Natural killer cell treated with Interleukin-12 subunit alpha and Interleukin-12 subunit beta and Interleukin-15 and Interleukin-18, amount 100 ng/mL, for 72 hours (primary cell): Measurements from ENCODE around the gene HPD. TPM values are rescaled to one million over a fixed set of nuclear protein-coding genes. Genes with fewer than 3 reads are reported as not detected.

Source experiments
- ATAC-seq, 2 donors: fragments of 150-1000 bp; cut with Tn5 transposase in 1 of 2; sonication (Bioruptor Pico), chemical (Tn5 transposase) in 1 of 2; 2 replicates each; pipeline ENCODE4 v1.10.0; 2021
- DNase-seq: peaks from one replicate; pipeline ENCODE4 v3.0.0; 2022; ENCODE audit warnings: low spot score
- H3K27ac Mint-ChIP-seq, 2 donors: 1 replicate in 1 of 2; 2 replicates in 1 of 2; pipeline ENCODE4 v1.8.0; 2022; ENCODE audit warnings: mixed read lengths in 2 of 2, mild to moderate bottlenecking in 1 of 2, moderate library complexity in 1 of 2
- H3K27me3 Mint-ChIP-seq, 2 donors: 1 replicate in 1 of 2; 2 replicates in 1 of 2; pipeline ENCODE4 v1.8.0; 2022; ENCODE audit warnings: mixed read lengths in 2 of 2
- H3K36me3 Mint-ChIP-seq: one replicate; pipeline ENCODE4 v1.8.0; 2022; ENCODE audit warnings: mixed read lengths
- H3K4me1 Mint-ChIP-seq, 2 donors: 1 replicate in 1 of 2; 2 replicates in 1 of 2; pipeline ENCODE4 v1.8.0; 2022; ENCODE audit warnings: low read depth in 2 of 2, mixed read lengths in 2 of 2, mild to moderate bottlenecking in 1 of 2
- H3K4me3 Mint-ChIP-seq: one replicate; pipeline ENCODE4 v1.8.0; 2022; ENCODE audit warnings: mixed read lengths
- H3K9me3 Mint-ChIP-seq: 2 replicates; pipeline ENCODE4 v1.8.0; 2022; ENCODE audit warnings: mixed read lengths
- total RNA-seq, 2 donors: library from RNA; stranded (reverse); gene quantifications; one replicate each; pipeline ENCODE4 v1.2.3, GENCODE V29; 2022

The HPD gene
- total RNA-seq, 2 donors from 2014 or later: not detected

DNA sequence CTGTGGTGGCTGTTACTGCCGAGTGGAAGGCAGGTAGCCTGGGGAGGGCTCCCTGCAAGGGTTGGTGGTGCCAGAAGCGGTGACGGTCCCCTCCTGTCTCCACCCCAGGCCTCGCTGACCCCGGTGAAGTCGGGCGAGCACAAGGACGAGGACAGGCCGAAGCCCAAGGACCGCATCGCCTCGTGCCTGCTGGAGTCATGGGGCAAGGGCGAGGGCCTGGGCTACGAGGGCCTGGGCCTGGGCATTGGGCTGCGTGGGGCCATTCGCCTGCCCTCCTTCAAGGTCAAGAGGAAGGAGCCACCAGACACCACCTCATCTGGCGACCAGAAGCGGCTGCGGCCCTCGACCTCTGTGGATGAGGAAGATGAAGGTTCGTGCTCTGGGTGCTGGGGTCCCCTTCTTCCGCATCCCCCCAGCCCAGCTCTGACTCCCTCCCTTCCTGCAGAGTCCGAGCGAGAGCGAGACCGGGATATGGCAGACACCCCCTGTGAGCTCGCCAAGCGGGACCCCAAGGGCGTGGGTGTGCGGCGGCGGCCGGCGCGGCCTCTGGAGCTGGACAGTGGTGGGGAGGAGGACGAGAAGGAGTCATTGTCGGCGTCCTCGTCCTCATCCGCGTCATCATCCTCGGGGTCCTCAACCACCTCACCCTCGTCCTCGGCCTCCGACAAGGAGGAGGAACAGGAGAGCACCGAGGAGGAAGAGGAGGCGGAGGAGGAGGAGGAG, 41.6 kb downstream of the HPD start:
- Mint-ChIP-seq H3K4me3 (no peak overlapping the region), H3K27ac (peak overlapping the region in 1 of 2 donors; percentile 4), H3K4me1 (peaks cover 14 to 23% of the 10 kb centered on the region in 2 donors), H3K27me3 (no peaks in the 10 kb centered on the region), H3K9me3 (no peaks in the 10 kb centered on the region), H3K36me3 (peaks cover 7% of the 10 kb centered on the region)
- DNase-seq: no peak
- ATAC-seq: no peak

GRCh38 chr12:121815263-121815662, 43.4 kb downstream of the HPD start:
- H3K4me3 Mint-ChIP-seq: no peak overlapping the region
- peaks cover 7% of the 10 kb centered on the region for H3K36me3 Mint-ChIP-seq
- no peaks in the 10 kb centered on the region for H3K27me3 Mint-ChIP-seq
- no peak for DNase-seq
- H3K4me1 Mint-ChIP-seq: peaks cover 20 to 33% of the 10 kb centered on the region in 2 donors
- no peak overlapping the region for H3K27ac Mint-ChIP-seq
- H3K9me3 Mint-ChIP-seq: no peaks in the 10 kb centered on the region
- no peak for ATAC-seq

GRCh38 chr12:121814429-121815119, 44.1 kb downstream of the HPD start:
- Mint-ChIP-seq H3K36me3 (peaks cover 7% of the 10 kb centered on the region), H3K4me1 (peaks cover 20 to 35% of the 10 kb centered on the region in 2 donors), H3K27ac (no peak overlapping the region), H3K4me3 (no peak overlapping the region), H3K27me3 (no peaks in the 10 kb centered on the region), H3K9me3 (no peaks in the 10 kb centered on the region)
- no peak for DNase-seq
- no peak for ATAC-seq

DNA sequence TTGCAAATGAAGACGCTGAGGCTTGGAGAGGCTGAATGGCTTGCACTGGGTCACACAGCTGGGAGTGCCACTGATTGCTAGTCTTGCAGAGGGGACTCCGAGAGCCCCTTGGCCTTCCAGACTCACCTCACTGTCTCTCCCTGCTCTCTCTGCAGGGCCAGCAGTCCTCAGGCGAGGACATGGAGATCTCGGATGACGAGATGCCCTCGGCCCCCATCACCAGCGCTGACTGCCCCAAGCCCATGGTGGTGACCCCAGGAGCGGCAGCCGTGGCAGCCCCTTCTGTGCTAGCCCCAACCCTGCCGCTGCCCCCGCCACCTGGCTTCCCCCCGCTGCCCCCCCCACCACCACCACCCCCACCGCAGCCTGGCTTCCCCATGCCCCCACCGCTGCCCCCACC, 44.7 kb downstream of the HPD start:
- peak overlapping the region in 1 of 2 donors; percentile 41 for H3K27ac Mint-ChIP-seq
- DNase-seq (no peak), ATAC-seq (no peak)
- H3K4me1 Mint-ChIP-seq: peaks cover 20 to 34% of the 10 kb centered on the region in 2 donors
- no peaks in the 10 kb centered on the region for H3K9me3 Mint-ChIP-seq
- H3K27me3 Mint-ChIP-seq: no peaks in the 10 kb centered on the region
- H3K4me3 Mint-ChIP-seq: peak overlapping the region; percentile 93
- H3K36me3 Mint-ChIP-seq: peaks cover 7% of the 10 kb centered on the region

DNA sequence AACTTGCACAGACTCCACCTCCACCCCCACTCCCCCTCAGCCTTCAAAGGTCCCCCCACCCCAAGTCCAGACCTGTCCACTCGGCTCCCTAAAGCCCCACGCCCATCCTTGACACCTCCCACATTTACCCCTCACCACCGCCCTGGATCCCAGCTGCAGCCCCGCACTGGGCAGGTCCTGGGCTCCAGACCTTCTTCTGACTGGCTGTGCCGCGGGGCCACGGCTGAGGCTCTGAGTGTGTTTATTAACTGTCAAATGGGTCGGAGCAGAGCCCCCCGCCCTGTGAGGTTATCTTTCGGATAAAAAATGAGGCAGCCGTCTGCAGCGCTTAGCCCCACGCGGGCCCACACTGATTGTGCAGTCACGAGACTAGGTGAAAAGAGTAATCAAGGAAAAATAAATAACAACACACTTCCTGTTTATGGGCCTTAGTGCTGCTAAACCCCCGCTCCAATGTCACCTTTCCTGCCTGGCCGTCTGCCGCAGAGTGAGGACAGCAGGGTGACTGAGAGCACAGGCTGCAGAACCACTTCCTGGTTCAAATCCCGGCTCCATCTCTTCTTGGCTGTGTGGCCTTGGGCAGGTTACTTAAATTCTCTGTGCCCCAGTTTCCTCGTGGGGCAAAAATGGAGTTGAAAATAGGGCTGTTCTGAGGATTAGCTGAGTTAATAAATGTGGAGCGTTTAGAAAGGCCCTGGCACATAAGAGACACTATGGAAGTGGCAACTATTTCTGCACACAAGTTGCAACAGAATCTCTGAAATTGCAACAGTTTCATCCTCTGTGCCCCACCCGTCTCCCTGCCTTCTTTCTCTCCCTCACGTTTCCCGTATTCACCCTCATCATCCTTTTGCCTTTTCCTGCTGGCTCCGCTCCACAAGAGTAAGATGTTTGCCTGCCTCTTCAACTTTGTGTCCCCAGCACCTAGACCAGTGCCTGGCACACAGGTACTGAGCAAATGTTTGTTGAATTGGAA, 45.5 kb downstream of the HPD start:
- DNase-seq (no peak), ATAC-seq (no peak)
- Mint-ChIP-seq H3K4me3 (peak overlapping the region; percentile 93), H3K27me3 (no peaks in the 10 kb centered on the region), H3K9me3 (no peaks in the 10 kb centered on the region), H3K27ac (peak overlapping the region in 1 of 2 donors; percentile 41), H3K36me3 (peaks cover 7% of the 10 kb centered on the region), H3K4me1 (peaks cover 20 to 34% of the 10 kb centered on the region in 2 donors)

DNA sequence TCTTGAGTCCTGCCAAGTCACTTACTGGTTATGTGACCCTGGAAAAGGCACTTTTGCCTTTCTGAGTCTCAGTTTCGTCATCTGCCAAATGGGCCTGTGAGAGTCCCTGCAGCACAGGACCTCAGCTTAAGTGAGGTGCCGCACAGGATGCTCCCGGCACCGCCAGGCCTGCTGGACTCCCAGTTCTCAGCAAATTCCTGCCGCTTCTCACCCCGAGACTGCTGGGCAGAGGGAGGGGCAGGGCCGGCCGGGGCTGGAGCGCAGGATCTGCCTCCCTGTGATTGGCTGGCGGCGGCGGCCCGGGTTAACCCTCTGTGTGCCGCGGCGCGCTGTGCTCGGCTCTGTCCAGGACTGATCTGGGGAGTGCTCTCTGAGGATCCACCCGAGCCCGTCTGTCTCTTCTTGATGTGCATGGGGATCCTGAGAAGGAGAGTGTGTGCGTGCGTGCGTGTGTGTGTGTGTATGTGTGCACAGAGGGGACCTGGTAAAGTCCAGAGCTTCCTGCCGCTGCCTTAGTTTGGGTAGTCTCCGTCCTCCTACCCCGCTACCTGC, 46.3 kb downstream of the HPD start:
- Mint-ChIP-seq H3K4me3 (peak overlapping the region; percentile 93), H3K9me3 (no peaks in the 10 kb centered on the region), H3K27me3 (no peaks in the 10 kb centered on the region), H3K36me3 (peaks cover 7% of the 10 kb centered on the region), H3K27ac (no peak overlapping the region), H3K4me1 (peaks cover 20 to 34% of the 10 kb centered on the region in 2 donors)
- ATAC-seq: peak; percentile 58 to 78
- DNase-seq: no peak

DNA sequence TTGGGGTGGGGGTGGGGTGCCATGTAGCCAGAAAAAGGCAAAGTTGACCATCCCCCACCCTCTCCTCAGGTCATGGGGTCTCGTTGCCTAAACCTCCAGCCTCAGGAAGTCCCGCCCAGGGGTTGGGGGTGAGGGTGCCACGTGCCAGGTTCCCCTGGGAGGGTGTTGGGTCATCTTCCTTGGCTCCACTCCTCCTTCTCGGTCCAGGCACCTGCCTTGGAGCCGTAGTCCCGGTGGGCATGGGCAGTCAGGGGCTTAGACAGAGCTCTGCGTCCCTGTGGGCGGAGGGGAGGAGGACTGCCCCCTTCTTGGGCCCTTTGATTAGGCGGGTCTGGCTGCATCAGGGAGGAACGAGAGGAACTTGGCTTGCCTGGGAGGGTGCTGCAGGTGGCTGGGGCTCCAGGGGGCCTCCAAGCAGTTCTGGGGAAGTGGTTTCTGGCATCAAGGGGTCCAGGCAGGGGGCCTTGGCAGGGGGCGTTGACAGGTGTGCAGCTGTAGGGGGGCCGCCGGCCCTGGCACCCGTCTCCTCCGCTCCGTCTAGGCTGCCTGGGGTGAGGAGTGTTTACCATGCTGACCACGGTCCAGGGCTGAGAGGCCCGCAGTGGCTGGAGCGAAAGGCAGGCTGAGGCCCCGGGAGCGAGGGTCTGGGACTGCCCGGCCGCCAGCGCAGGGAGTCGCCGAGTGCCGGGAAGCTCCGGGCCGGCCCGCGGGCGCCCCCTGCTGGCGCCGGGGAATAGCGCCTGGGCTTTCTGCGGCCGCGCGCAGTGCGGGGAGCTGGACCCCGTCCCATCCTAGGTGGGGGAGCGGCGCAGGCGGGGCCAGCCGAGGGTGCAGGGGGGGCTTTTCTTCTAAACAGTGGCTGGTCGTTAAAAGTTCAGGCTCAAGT, 47.0 kb downstream of the HPD start:
- peaks cover 23 to 33% of the 10 kb centered on the region in 2 donors for H3K4me1 Mint-ChIP-seq
- DNase-seq (no peak), ATAC-seq (peak; percentile 90 to 91)
- peaks cover 6% of the 10 kb centered on the region for H3K36me3 Mint-ChIP-seq
- H3K27ac Mint-ChIP-seq: peak overlapping the region; percentile 64 to 89
- no peaks in the 10 kb centered on the region for H3K9me3 Mint-ChIP-seq
- H3K4me3 Mint-ChIP-seq: peak overlapping the region; percentile 93
- no peaks in the 10 kb centered on the region for H3K27me3 Mint-ChIP-seq

- no peaks in the 10 kb centered on the region for H3K27me3 Mint-ChIP-seq
- H3K36me3 Mint-ChIP-seq: no peaks in the 10 kb centered on the region
- no peak for DNase-seq
- no peaks in the 10 kb centered on the region for H3K9me3 Mint-ChIP-seq
- H3K27ac Mint-ChIP-seq: peak overlapping the region; percentile 64 to 89
- peaks cover 26 to 38% of the 10 kb centered on the region in 2 donors for H3K4me1 Mint-ChIP-seq
- peak overlapping the region; percentile 93 for H3K4me3 Mint-ChIP-seq
- no peak for ATAC-seq
Measured at GRCh38 chr12:121810833-121811433, 47.7 kb downstream of the HPD start.

DNA sequence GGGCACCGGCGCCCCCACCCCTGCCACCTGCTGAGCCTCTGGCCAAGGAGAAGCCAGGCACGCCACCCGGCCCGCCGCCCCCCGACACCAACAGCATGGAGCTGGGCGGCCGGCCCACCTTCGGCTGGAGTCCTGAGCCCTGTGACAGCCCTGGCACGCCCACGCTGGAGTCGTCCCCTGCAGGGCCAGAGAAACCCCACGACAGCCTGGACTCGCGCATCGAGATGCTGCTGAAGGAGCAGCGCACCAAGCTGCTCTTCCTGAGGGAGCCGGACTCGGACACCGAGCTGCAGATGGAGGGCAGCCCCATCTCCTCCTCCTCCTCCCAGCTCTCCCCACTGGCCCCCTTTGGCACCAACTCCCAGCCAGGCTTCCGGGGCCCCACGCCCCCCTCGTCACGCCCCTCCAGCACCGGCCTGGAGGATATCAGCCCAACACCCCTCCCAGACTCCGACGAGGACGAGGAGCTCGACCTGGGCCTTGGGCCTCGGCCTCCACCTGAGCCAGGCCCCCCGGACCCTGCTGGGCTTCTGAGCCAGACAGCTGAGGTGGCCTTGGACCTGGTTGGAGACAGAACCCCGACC, 48.3 kb downstream of the HPD start:
- DNase-seq (no peak), ATAC-seq (no peak)
- no peak overlapping the region for H3K27ac Mint-ChIP-seq
- H3K9me3 Mint-ChIP-seq: no peaks in the 10 kb centered on the region
- H3K4me3 Mint-ChIP-seq: no peak overlapping the region
- no peaks in the 10 kb centered on the region for H3K27me3 Mint-ChIP-seq
- peaks cover 30 to 41% of the 10 kb centered on the region in 2 donors for H3K4me1 Mint-ChIP-seq
- H3K36me3 Mint-ChIP-seq: no peaks in the 10 kb centered on the region

DNA sequence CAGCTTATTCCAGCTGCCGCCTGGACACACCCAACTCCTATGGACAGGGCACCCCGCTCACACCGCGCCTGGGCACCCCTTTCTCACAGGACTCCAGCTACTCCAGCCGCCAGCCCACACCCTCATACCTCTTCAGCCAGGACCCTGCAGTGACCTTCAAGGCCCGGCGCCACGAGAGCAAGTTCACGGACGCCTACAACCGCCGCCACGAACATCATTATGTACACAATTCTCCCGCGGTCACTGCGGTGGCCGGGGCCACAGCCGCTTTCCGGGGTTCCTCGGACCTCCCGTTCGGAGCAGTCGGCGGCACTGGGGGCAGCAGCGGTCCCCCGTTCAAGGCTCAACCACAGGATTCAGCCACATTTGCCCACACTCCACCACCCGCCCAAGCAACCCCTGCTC, 48.9 kb downstream of the HPD start:
- no peaks in the 10 kb centered on the region for H3K9me3 Mint-ChIP-seq
- H3K27ac Mint-ChIP-seq: peak overlapping the region in 1 of 2 donors; percentile 25
- peaks cover 30 to 41% of the 10 kb centered on the region in 2 donors for H3K4me1 Mint-ChIP-seq
- DNase-seq (no peak), ATAC-seq (no peak)
- no peaks in the 10 kb centered on the region for H3K36me3 Mint-ChIP-seq
- no peak overlapping the region for H3K4me3 Mint-ChIP-seq
- no peaks in the 10 kb centered on the region for H3K27me3 Mint-ChIP-seq

DNA sequence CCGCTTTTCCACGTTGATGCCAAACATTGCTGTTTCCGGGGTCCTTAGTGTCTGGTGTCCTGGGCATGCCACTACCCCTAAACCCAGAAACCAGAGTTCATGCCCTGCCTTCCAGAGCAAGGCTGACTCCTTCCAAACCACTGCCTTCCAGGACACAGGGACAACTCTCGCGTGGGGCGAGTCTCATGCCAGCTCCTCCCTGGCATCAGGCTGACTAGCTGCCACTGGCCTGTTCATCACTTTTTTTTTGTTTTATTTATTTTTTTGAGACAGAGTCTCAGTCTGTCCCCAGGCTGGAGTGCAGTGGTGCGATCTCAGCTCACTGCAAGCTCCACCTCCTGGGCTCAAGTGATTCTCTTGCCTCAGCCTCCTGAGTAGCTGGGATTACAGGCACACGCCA, 50.0 kb downstream of the HPD start:
- no peaks in the 10 kb centered on the region for H3K27me3 Mint-ChIP-seq
- no peaks in the 10 kb centered on the region for H3K9me3 Mint-ChIP-seq
- peaks cover 27 to 39% of the 10 kb centered on the region in 2 donors for H3K4me1 Mint-ChIP-seq
- no peaks in the 10 kb centered on the region for H3K36me3 Mint-ChIP-seq
- no peak overlapping the region for H3K4me3 Mint-ChIP-seq
- ATAC-seq (no peak), DNase-seq (no peak)
- peak overlapping the region in 1 of 2 donors; percentile 35 for H3K27ac Mint-ChIP-seq
